Liver (tissue), 9 donors: Measurements from ENCODE around the gene LRMDA. TPM values are rescaled to one million over a fixed set of nuclear protein-coding genes. Genes with fewer than 3 reads are reported as not detected.

Experiments used
- DNase-seq: peaks from one replicate; pipeline ENCODE4 v3.0.0-alpha.2; 2017; ENCODE audit warnings: low spot score
- H3K27ac ChIP-seq, 2 donors: one replicate each; pipeline ENCODE4 v1.7.0; 2013; ENCODE audit warnings: inconsistent platforms in 2 of 2, low read length in 2 of 2, control low read depth in 1 of 2, low read depth in 1 of 2, mild to moderate bottlenecking in 1 of 2
- H3K27me3 ChIP-seq, 4 donors: one replicate each; pipeline versions ENCODE4 v1.6.1 to v1.7.0; 2013; ENCODE audit warnings: low read length in 3 of 4, inconsistent platforms in 1 of 4, mild to moderate bottlenecking in 1 of 4, moderate library complexity in 1 of 4; ENCODE audit not compliant: control insufficient read depth in 4 of 4, insufficient read depth in 4 of 4
- H3K36me3 ChIP-seq, 4 donors: one replicate each; pipeline versions ENCODE4 v1.6.1 to v1.7.0; 2013; ENCODE audit warnings: low read length in 3 of 4, mild to moderate bottlenecking in 3 of 4, low read depth in 1 of 4, moderate library complexity in 1 of 4; ENCODE audit not compliant: control insufficient read depth in 4 of 4, insufficient read depth in 3 of 4
- H3K4me1 ChIP-seq, 4 donors: one replicate each; pipeline versions ENCODE4 v1.6.1 to v1.7.0; 2013; ENCODE audit warnings: low read length in 3 of 4, mild to moderate bottlenecking in 3 of 4, moderate library complexity in 1 of 4; ENCODE audit not compliant: control insufficient read depth in 4 of 4, insufficient read depth in 4 of 4
- H3K4me3 ChIP-seq, 3 donors: one replicate each; pipeline versions ENCODE4 v1.6.1 to v1.7.0; 2013; ENCODE audit warnings: low read length in 3 of 3, control low read depth in 1 of 3, low read depth in 1 of 3, mild to moderate bottlenecking in 1 of 3
- H3K9ac ChIP-seq, 2 donors: one replicate each; pipeline ENCODE4 v1.7.0; 2013; ENCODE audit warnings: low read length in 2 of 2, mild to moderate bottlenecking in 2 of 2, moderate library complexity in 2 of 2, control low read depth in 1 of 2, low read depth in 1 of 2
- H3K9me3 ChIP-seq, 4 donors: one replicate each; pipeline versions ENCODE4 v1.6.1 to v1.7.0; 2013; ENCODE audit warnings: low read length in 3 of 4; ENCODE audit not compliant: control insufficient read depth in 4 of 4
- ATF3 ChIP-seq: IDR thresholded peaks from 2 replicates; pipeline ENCODE4 v1.6.1; 2016; ENCODE audit warnings: antibody characterized with exemption
- CTCF ChIP-seq: fragments of 150-350 bp; IDR thresholded peaks from 2 replicates; pipeline ENCODE4 v1.5.1; 2017; ENCODE audit warnings: improper control_type of control experiment, low read depth, low read length; ENCODE audit not compliant: missing input control
- EGR1 ChIP-seq, 2 donors: IDR thresholded peaks; 2 replicates each; pipeline ENCODE4 v1.6.1; 2016 to 2018; ENCODE audit warnings: antibody characterized with exemption in 2 of 2, low read depth in 2 of 2
- FOXA2 ChIP-seq: IDR thresholded peaks from 2 replicates; pipeline ENCODE4 v1.6.1; 2016; ENCODE audit warnings: antibody characterized with exemption
- GABPA ChIP-seq, 2 donors: IDR thresholded peaks in 1 of 2; conservative IDR thresholded peaks in 1 of 2; 2 replicates each; pipeline ENCODE4 v1.6.1; 2016; ENCODE audit warnings: antibody characterized with exemption in 2 of 2, mild to moderate bottlenecking in 1 of 2, moderate library complexity in 1 of 2
- HNF4A ChIP-seq, 2 donors: conservative IDR thresholded peaks; 2 replicates each; pipeline ENCODE4 v1.6.1; 2016; ENCODE audit warnings: antibody characterized with exemption in 2 of 2, mild to moderate bottlenecking in 2 of 2
- HNF4G ChIP-seq: IDR thresholded peaks from 2 replicates; pipeline ENCODE4 v1.6.1; 2016; ENCODE audit warnings: antibody characterized with exemption
- JUND ChIP-seq, 2 donors: IDR thresholded peaks; 2 replicates each; pipeline ENCODE4 v1.6.1; 2016; ENCODE audit warnings: antibody characterized with exemption in 2 of 2
- MAX ChIP-seq: IDR thresholded peaks from 2 replicates; pipeline ENCODE4 v1.6.1; 2016; ENCODE audit warnings: antibody characterized with exemption
- NR2F2 ChIP-seq: IDR thresholded peaks from 2 replicates; pipeline ENCODE4 v1.6.1; 2016; ENCODE audit warnings: antibody characterized with exemption
- RAD21 ChIP-seq, 2 donors: IDR thresholded peaks; 2 replicates each; pipeline ENCODE4 v1.6.1; 2016; ENCODE audit warnings: antibody characterized with exemption in 2 of 2, mild to moderate bottlenecking in 2 of 2
- REST ChIP-seq: IDR thresholded peaks from 2 replicates; pipeline ENCODE4 v1.6.1; 2016; ENCODE audit warnings: antibody characterized with exemption, mild to moderate bottlenecking
- RXRA ChIP-seq, 2 donors: IDR thresholded peaks; 2 replicates each; pipeline ENCODE4 v1.6.1; 2017 to 2018; ENCODE audit warnings: antibody characterized with exemption in 2 of 2, mild to moderate bottlenecking in 1 of 2
- SP1 ChIP-seq: IDR thresholded peaks from 2 replicates; pipeline ENCODE4 v1.6.1; 2018; ENCODE audit warnings: antibody characterized with exemption, mild to moderate bottlenecking
- TAF1 ChIP-seq: conservative IDR thresholded peaks from 2 replicates; pipeline ENCODE4 v1.6.1; 2016; ENCODE audit warnings: antibody characterized with exemption, mild to moderate bottlenecking
- YY1 ChIP-seq: IDR thresholded peaks from 2 replicates; pipeline ENCODE4 v1.6.1; 2016; ENCODE audit warnings: antibody characterized with exemption, mild to moderate bottlenecking
- ZBTB33 ChIP-seq: IDR thresholded peaks from 2 replicates; pipeline ENCODE4 v1.6.1; 2016; ENCODE audit warnings: antibody characterized with exemption
- WGBS: extraction: QIAGEN DNeasy Blood & Tissue Kit; methylation state at CpG from one replicate; pipeline ENCODE4 v1.1.7; 2013; 5-methylcytosine and 5-hydroxymethylcytosine counted together
- polyA plus RNA-seq, 2 donors: library from polyadenylated mRNA; stranded (reverse) in 1 of 2; unstranded in 1 of 2; fragments of 200-250 nt in 1 of 2; fragments of >200 nt in 1 of 2; fragmentation: Nextera tagmentation in 1 of 2; extraction: Ambion mirVana in 1 of 2; gene quantifications; one replicate each; pipeline versions ENCODE4 v1.2.1 to v1.2.3, GENCODE V29; 2013 to 2015
- total RNA-seq, 2 donors: library from RNA; depleted of rRNA; stranded (reverse); fragments of >200 nt; gene quantifications; one replicate each; pipeline ENCODE4 v1.2.3, GENCODE V29; 2014
- donor health status: healthy.
- donor health status: healthy.
- donor health status: healthy.
- donor health status: healthy.
- donor health status: healthy.

The LRMDA gene
- total and polyA plus RNA-seq, 4 donors = 7.9 to 15.8 (median 11.3) TPM

GRCh38 chr10:75407224-75407712 is 24.2 kb upstream of the LRMDA start:
- Histone ChIP-seq H3K9me3 (no peaks in the 10 kb centered on the region), H3K36me3 (no peaks in the 10 kb centered on the region), H3K4me1 (peaks cover 5 to 33% (median 12%) of the 10 kb centered on the region in 4 donors), H3K4me3 (peak overlapping the region in 1 of 3 donors; percentile 87), H3K9ac (no peak overlapping the region), H3K27me3 (no peaks in the 10 kb centered on the region), H3K27ac (no peak overlapping the region)
- WGBS = 75% methylated on average over 37 of the region's 37 CpGs
- DNase-seq = no peak
- TF ChIP-seq RXRA (IDR thresholded peaks at IDR 0.05) (no peak), NR2F2 (no peak), MAX (no peak), JUND (IDR thresholded peaks at IDR 0.05) (no peak), YY1 (no peak), TAF1 (no peak), EGR1 (IDR thresholded peaks at IDR 0.05; ENCODE audit: low read depth in 2 of 2) (no peak), RAD21 (IDR thresholded peaks at IDR 0.05) (no peak), GABPA (IDR thresholded peaks at IDR 0.05 in 1 of 2, conservative IDR thresholded peaks at IDR 0.05 in 1 of 2) (no peak), ATF3 (no peak), ZBTB33 (no peak), HNF4G (no peak), FOXA2 (no peak), HNF4A (conservative IDR thresholded peaks at IDR 0.05) (no peak), REST (no peak), CTCF (no peak), SP1 (no peak)
